HG03439 (cell line): ENCODE data around the gene RNF141.

ENCODE experiments used
- ATAC-seq: cut with Tn5 transposase; IDR thresholded peaks from one replicate; pipeline ENCODE4 v1.9.1; 2021; ENCODE audit warnings: mild to moderate bottlenecking, moderate library complexity; ENCODE audit not compliant: unreplicated experiment

RNF141 gene

DNA sequence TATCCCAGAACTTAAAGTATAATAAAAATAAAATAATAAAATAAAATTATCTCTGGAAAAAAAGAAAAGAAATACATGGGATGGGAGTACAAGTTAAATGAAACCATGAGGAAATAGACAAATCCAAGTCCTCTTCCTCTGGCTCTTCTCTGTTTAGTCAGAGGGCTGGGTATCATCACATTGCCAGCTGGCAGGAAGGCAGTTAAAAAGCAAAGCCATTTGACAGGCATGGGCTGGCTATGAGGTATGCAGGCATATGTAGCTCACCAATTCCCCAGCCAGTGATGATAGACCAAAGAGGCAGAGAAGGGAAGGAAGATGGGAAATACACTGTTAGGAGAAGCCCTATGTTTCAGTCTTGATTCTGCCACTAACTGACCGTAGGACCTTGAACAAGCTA lies 21.0 kb upstream of the RNF141 start:
- ATAC-seq, result no peak

DNA sequence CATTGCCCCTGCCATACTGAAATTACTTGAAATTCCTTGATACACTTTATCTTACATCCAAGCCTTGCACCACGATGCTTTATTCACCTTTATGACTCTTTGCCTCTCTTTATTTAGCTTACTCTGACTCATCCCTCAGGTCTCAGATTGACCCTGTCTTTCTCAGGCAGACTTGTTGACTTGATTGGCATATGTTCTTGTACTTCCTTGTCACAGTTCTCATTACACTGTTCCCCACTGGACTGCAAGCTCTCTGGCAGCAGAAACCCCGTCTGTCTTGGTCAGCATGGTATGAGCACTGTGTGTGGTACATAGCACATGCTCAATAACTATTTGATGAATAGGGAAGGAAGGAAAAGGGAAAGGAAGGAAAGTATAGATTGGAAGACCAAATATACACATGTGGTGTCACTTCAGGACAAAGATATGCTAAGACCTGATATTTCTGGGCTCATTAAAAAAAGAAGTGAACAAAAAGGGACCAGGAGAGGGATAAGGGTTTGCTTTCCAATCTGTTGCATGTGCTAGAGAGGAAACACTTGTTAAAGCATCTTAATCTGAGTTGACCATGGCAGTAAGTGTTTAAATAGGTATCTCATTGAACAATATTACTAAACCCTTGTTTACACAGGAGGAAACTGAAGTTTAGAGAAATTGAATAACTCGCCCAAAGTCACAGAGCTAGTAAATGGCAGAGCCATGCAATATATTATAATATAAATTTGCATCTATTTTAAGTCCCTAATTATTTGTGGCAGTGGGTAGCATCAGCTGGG lies 20.2 kb upstream of the RNF141 start:
- ATAC-seq, result no peak

GRCh38 chr11:10558288-10558687 lies 17.3 kb upstream of the RNF141 start:
- ATAC-seq, result no peak

GRCh38 chr11:10556590-10556989 lies 15.6 kb upstream of the RNF141 start:
- ATAC-seq, result no peak

- ATAC-seq, result no peak
Measured at GRCh38 chr11:10551845-10552352, 10.9 kb upstream of the RNF141 start.

GRCh38 chr11:10551290-10551592 lies 10.3 kb upstream of the RNF141 start:
- ATAC-seq, result no peak

DNA sequence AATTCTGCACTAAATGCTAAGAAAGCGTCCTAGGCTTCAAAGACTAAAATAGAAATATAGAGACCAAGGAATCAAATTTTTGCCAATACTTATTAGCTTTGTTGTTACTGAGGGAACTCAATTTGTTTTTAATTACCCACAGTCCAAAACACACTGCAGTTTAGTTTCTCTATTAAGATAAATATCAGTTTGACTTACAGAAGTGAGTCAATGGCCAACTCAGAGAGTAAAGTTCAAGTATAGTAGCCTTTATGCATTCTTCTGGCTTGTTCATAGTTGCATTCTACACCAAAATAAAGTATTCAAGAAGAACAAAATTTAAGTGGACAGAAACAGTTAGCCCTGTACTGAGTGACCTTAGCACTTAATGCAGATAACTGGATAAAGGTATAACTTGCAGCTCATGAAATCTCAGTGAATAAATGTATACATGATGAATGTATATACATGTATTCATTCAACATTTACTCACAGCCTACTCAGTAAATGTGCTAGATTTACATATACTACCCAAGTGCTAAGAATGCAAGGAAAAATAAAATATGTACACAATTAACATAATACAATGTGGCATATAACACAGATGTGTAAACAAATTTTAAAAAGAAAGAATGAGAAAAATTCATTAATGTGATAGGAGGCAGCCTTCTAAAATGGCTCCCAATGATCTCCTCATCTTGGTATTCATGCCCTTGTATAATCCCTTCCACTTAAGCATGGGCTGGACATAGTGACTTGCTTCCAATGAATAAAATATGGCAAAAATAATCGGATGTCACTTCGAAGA lies 9.7 kb upstream of the RNF141 start:
- no peak for ATAC-seq

DNA sequence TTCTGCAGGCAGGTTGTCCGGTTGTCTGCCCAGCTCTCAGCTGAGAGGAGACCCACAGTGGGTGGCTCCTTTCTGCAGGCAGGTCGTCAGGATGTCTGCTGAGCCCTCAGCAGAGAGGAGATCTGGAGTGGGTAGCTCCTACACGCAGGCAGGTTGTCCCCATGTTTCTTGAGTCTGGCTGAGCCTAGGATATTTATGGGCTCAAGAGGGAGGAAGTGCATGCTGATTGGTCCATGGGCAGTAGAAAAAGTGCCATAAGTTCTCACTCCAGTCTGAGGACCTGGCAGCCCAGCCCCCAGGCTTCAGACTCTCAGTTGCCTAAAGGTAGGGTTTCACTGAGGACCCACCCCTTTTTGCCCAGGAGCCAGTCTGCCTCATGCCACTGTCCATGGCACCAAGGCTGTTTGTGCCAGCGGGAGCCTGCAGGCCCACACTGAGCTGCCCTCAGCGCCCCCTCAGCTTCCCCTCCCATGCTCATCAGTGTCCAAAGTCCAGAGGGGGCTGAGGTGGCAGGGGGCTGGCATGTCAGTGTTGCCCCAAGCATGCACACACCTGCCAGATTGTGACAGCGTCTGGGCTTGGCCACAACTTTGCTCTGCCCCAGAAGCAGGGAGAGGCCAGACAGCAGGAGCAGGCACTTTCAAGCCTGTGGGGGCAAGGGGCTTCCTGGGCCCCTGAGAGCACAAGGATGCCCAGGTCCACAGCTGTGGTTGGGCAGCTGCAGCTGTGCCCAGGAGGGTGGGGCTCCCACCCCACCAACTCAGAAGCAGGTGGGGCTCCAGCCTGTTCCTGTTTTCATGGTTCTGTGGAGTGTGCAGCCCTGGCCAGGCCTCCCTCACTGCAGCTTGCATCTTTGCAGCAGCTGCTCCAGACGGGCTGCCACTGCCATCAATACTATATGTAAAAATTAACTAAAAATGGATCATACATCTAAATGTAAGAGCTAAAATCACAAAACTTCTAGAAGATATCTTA lies 3.8 kb upstream of the RNF141 start:
- ATAC-seq, result no peak

GRCh38 chr11:10543782-10544181 lies 2.8 kb upstream of the RNF141 start:
- no peak for ATAC-seq

GRCh38 chr11:10542776-10543175 lies 1.8 kb upstream of the RNF141 start:
- ATAC-seq, result no peak

DNA sequence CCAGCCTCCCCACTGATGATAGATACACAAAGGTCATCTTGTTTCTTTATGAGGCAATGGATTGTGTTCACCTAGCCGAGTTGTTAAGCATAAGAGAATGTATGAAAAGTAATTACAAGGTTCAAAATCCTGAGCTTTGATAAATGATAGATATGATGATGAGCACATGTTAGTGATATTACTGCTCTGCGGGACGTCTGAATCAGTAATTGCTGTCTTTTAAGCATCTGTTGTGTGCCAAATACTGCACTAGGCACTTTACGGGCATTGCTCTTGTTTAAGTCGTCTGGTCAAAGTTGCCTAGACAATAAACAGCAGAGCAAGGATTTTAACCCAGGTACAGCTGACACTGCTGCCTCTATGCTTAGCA lies 559 bp upstream of the RNF141 start:
- no peak for ATAC-seq

DNA sequence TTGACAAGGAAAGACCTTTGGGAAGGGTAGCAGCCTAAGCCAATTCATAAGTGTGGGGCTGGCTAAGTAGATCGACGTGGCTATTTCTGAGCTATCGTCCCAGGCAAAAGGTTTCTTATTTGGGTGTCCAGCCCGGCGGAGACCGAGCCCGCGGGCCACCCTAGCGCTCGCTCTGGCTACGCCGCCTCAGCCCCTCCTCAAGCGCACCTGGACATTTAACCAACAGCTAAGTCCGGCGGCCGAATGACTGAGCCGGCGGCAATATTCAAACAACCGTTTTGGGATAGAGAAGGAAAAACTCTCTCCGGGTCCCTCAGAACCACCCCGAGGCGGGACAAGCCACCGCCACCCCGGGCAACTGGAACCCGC lies 457 bp downstream of the RNF141 start:
- ATAC-seq, result peak; percentile 37

GRCh38 chr11:10539339-10539738 lies 1.6 kb downstream of the RNF141 start:
- no peak for ATAC-seq

- no peak for ATAC-seq
Measured at GRCh38 chr11:10538924-10539323, 2.1 kb downstream of the RNF141 start.

GRCh38 chr11:10537600-10537999 lies 3.4 kb downstream of the RNF141 start:
- ATAC-seq, result no peak

DNA sequence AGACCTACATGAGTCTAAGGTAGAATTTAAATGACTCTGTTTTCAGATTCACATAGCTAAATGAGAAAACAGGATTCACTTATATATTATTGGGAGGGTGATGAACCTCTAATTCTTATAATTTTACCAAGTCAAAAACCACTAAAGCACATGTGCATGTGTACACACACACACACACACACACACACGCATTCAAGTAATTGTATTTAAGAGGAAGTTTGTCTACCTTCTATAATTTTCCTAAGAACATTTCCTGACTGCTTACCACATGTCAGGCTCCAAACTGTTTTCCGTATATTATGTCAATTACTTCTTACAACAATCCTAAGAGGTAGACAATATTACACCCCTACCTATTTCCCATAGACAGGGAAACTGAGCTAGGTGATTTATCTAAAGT lies 6.7 kb downstream of the RNF141 start:
- ATAC-seq, result no peak

- no peak for ATAC-seq
Measured at GRCh38 chr11:10533323-10533722, 7.7 kb downstream of the RNF141 start.

- no peak for ATAC-seq
Measured at GRCh38 chr11:10532526-10532925, 8.5 kb downstream of the RNF141 start.

DNA sequence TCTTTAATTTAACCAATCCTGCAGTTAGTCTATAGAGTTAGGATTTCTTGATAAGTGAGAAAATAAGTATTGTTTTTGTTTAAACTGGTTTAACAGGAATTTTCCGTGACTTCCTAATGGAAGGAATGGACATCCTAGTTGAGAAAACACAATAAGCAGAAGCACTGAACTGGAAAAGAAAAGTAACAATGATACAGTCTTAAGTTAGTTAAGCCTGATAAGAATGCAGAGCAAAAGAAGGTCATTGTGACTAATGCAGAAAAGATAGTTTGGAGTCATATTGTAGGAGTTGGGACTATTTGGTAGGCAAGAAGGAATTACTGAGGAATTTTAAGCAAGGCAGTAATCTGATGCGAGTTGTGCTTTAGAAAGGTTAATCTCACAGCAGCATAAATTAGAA lies 11.7 kb downstream of the RNF141 start:
- no peak for ATAC-seq

- ATAC-seq, result no peak
Measured at GRCh38 chr11:10528121-10528520, 12.9 kb downstream of the RNF141 start.
